GM18502 (cell line): ENCODE measurements around the gene SERINC3.

ENCODE experiments used
- ATAC-seq: cut with Tn5 transposase; IDR thresholded peaks from one replicate; pipeline ENCODE4 v1.9.1; 2021; ENCODE audit warnings: mild to moderate bottlenecking; ENCODE audit not compliant: unreplicated experiment, poor library complexity

SERINC3 gene

GRCh38 chr20:44536175-44536574, 14.3 kb upstream of the SERINC3 start:
- ATAC-seq, result no peak

GRCh38 chr20:44533928-44534327, 12.1 kb upstream of the SERINC3 start:
- no peak for ATAC-seq

GRCh38 chr20:44532981-44533331, 11.1 kb upstream of the SERINC3 start:
- no peak for ATAC-seq

- no peak for ATAC-seq
These were observed 10.6 kb upstream of the SERINC3 start for GRCh38 chr20:44532259-44532980.

- ATAC-seq, result no peak
These were observed 6.4 kb upstream of the SERINC3 start for GRCh38 chr20:44528309-44528708.

- ATAC-seq, result no peak
These were observed 5.9 kb upstream of the SERINC3 start for GRCh38 chr20:44527716-44528199.

- ATAC-seq, result no peak
These were observed 4.3 kb upstream of the SERINC3 start for GRCh38 chr20:44526129-44526528.

- no peak for ATAC-seq
These were observed 1.9 kb upstream of the SERINC3 start for GRCh38 chr20:44523746-44524145.

- no peak for ATAC-seq
These were observed 971 bp upstream of the SERINC3 start for GRCh38 chr20:44522841-44523240.

- no peak for ATAC-seq
These were observed 989 bp downstream of the SERINC3 start for GRCh38 chr20:44520881-44521280.

- ATAC-seq, result no peak
These were observed 3.6 kb downstream of the SERINC3 start for GRCh38 chr20:44518248-44518647.

GRCh38 chr20:44517454-44517853, 4.4 kb downstream of the SERINC3 start:
- no peak for ATAC-seq

- no peak for ATAC-seq
These were observed 5.4 kb downstream of the SERINC3 start for GRCh38 chr20:44516491-44516890.

GRCh38 chr20:44513871-44514270, 8.0 kb downstream of the SERINC3 start:
- ATAC-seq, result no peak

- ATAC-seq, result no peak
These were observed 12.1 kb downstream of the SERINC3 start for GRCh38 chr20:44509762-44510161.

- no peak for ATAC-seq
These were observed 17.2 kb downstream of the SERINC3 start for GRCh38 chr20:44504402-44505307.

GRCh38 chr20:44502968-44503367, 18.9 kb downstream of the SERINC3 start:
- ATAC-seq, result no peak

- ATAC-seq, result no peak
These were observed 20.4 kb downstream of the SERINC3 start for GRCh38 chr20:44501448-44501847.

- ATAC-seq, result no peak
These were observed 21.6 kb downstream of the SERINC3 start for GRCh38 chr20:44500221-44500620.

GRCh38 chr20:44497761-44498160, 24.1 kb downstream of the SERINC3 start:
- ATAC-seq, result no peak

- ATAC-seq, result no peak
These were observed 24.9 kb downstream of the SERINC3 start for GRCh38 chr20:44496976-44497375.
